WTC11 (cell line): Measurements from ENCODE around the gene PCIF1. TPM values are rescaled to one million over a fixed set of nuclear protein-coding genes. Genes with fewer than 3 reads are reported as not detected.
A peak's percentile ranks its signal among the peaks of the same experiment; 100 is the strongest.

Source experiments
- ATAC-seq: fragments of 200-7000 bp; cut with Tn5 transposase; 2 replicates; pipeline ENCODE4 v1.10.0; 2021; ENCODE audit warnings: mild to moderate bottlenecking, moderate library complexity
- CTCF ChIA-PET: fragments of 300-600 bp; sonication (Branson Sonifier 250); formaldehyde crosslinking; loops from one replicate; lab custom pipeline; 2021; ENCODE audit warnings: antibody characterized with exemption; lab: Charles Lee
- POLR2A ChIA-PET: fragments of 350-600 bp; sonication (Branson Sonifier 250); formaldehyde crosslinking; loops from one replicate; lab custom pipeline; 2021; ENCODE audit warnings: antibody characterized with exemption; lab: Charles Lee
- DNase-seq: peaks from one replicate; pipeline ENCODE4 v3.0.0; 2021; ENCODE audit warnings: low spot score
- H3K27ac Mint-ChIP-seq: 2 replicates; pipeline ENCODE4 v1.8.0; 2021; ENCODE audit warnings: mixed read lengths
- H3K27me3 Mint-ChIP-seq: 2 replicates; pipeline ENCODE4 v1.8.0; 2021; ENCODE audit warnings: low read depth, mild to moderate bottlenecking, moderate library complexity, mixed read lengths
- H3K36me3 Mint-ChIP-seq: 2 replicates; pipeline ENCODE4 v1.8.0; 2021; ENCODE audit warnings: mixed read lengths
- H3K4me1 Mint-ChIP-seq: 2 replicates; pipeline ENCODE4 v1.8.0; 2022; ENCODE audit warnings: mixed read lengths
- H3K4me3 Mint-ChIP-seq: 2 replicates; pipeline ENCODE4 v1.8.0; 2021; ENCODE audit warnings: mild to moderate bottlenecking, moderate library complexity, mixed read lengths
- H3K9me3 Mint-ChIP-seq: 2 replicates; pipeline ENCODE4 v1.8.0; 2021; ENCODE audit warnings: mixed read lengths
- ATF1 ChIP-seq: sonication (generic); formaldehyde crosslinking; IDR thresholded peaks from 2 replicates; pipeline ENCODE4 v1.8.1; 2023; ENCODE audit warnings: mild to moderate bottlenecking, moderate library complexity, missing genetic modification reagents
- ATF3 ChIP-seq: sonication (generic); formaldehyde crosslinking; conservative IDR thresholded peaks from 2 replicates; pipeline ENCODE4 v1.8.1; 2022; ENCODE audit warnings: mild to moderate bottlenecking, missing genetic modification reagents
- CDX4 ChIP-seq: fragments of 250-450 bp; sonication (Bioruptor Pico); IDR thresholded peaks from 2 replicates; pipeline ENCODE4 v1.9.0; 2021; ENCODE audit warnings: moderate library complexity, mild to moderate bottlenecking, inconsistent platforms, borderline replicate concordance
- CREB1 ChIP-seq: sonication (generic); formaldehyde crosslinking; IDR thresholded peaks from 2 replicates; pipeline ENCODE4 v1.8.0; 2023; ENCODE audit warnings: mild to moderate bottlenecking, missing genetic modification reagents
- ETV6 ChIP-seq: sonication (generic); formaldehyde crosslinking; IDR thresholded peaks from 2 replicates; pipeline ENCODE4 v1.8.1; 2022; ENCODE audit warnings: mild to moderate bottlenecking, missing genetic modification reagents
- FOXJ3 ChIP-seq: sonication (generic); formaldehyde crosslinking; IDR thresholded peaks from 2 replicates; pipeline ENCODE4 v1.9.0; 2021; ENCODE audit warnings: missing genetic modification reagents, mild to moderate bottlenecking, borderline replicate concordance
- GABPB1 ChIP-seq: sonication (generic); formaldehyde crosslinking; IDR thresholded peaks from 2 replicates; pipeline ENCODE4 v1.8.1; 2023; ENCODE audit warnings: mild to moderate bottlenecking, missing genetic modification reagents
- GTF2I ChIP-seq: fragments of 250-450 bp; sonication (Bioruptor Pico); conservative IDR thresholded peaks from 2 replicates; pipeline ENCODE4 v1.4.0; 2021; ENCODE audit warnings: mild to moderate bottlenecking
- HMGXB4 ChIP-seq: sonication (generic); formaldehyde crosslinking; IDR thresholded peaks from 2 replicates; pipeline ENCODE4 v1.8.1; 2023; ENCODE audit warnings: mild to moderate bottlenecking, moderate library complexity, missing genetic modification reagents
- MAX ChIP-seq: sonication (generic); formaldehyde crosslinking; IDR thresholded peaks from 2 replicates; pipeline ENCODE4 v1.8.0; 2022; ENCODE audit warnings: mild to moderate bottlenecking, missing genetic modification reagents
- MYBL2 ChIP-seq: sonication (generic); formaldehyde crosslinking; IDR thresholded peaks from 2 replicates; pipeline ENCODE4 v1.8.1; 2023; ENCODE audit warnings: mild to moderate bottlenecking, moderate library complexity, missing genetic modification reagents
- NFYB ChIP-seq: sonication (generic); formaldehyde crosslinking; conservative IDR thresholded peaks from 2 replicates; pipeline ENCODE4 v1.8.0; 2022; ENCODE audit warnings: low read depth, missing genetic modification reagents
- NR2C2 ChIP-seq: sonication (generic); formaldehyde crosslinking; IDR thresholded peaks from 2 replicates; pipeline ENCODE4 v1.8.0; 2022; ENCODE audit warnings: mild to moderate bottlenecking, missing genetic modification reagents
- RELA ChIP-seq: sonication (generic); formaldehyde crosslinking; IDR thresholded peaks from 2 replicates; pipeline ENCODE4 v1.8.1; 2022; ENCODE audit warnings: missing genetic modification reagents, mild to moderate bottlenecking, borderline replicate concordance
- SP1 ChIP-seq: sonication (generic); formaldehyde crosslinking; conservative IDR thresholded peaks from 2 replicates; pipeline ENCODE4 v1.8.1; 2022; ENCODE audit warnings: missing genetic modification reagents
- TCF7 ChIP-seq: sonication (generic); formaldehyde crosslinking; IDR thresholded peaks from 2 replicates; pipeline ENCODE4 v1.8.0; 2022; ENCODE audit warnings: mild to moderate bottlenecking, low read depth, missing genetic modification reagents, moderate library complexity
- ZNF121 ChIP-seq: sonication (generic); formaldehyde crosslinking; IDR thresholded peaks from 2 replicates; pipeline ENCODE4 v1.8.0; 2023; ENCODE audit warnings: missing genetic modification reagents
- ZNF138 ChIP-seq: sonication (generic); formaldehyde crosslinking; conservative IDR thresholded peaks from 2 replicates; pipeline ENCODE4 v1.8.1; 2022; ENCODE audit warnings: mild to moderate bottlenecking, moderate library complexity, missing genetic modification reagents
- ZNF232 ChIP-seq: sonication (generic); formaldehyde crosslinking; IDR thresholded peaks from 2 replicates; pipeline ENCODE4 v1.8.0; 2022; ENCODE audit warnings: mild to moderate bottlenecking, missing genetic modification reagents
- ZNF263 ChIP-seq: sonication (generic); formaldehyde crosslinking; IDR thresholded peaks from 2 replicates; pipeline ENCODE4 v1.8.1; 2022; ENCODE audit warnings: low read depth, mild to moderate bottlenecking, moderate library complexity, missing genetic modification reagents
- total RNA-seq: library from RNA; stranded (reverse); gene quantifications from 3 replicates; pipeline ENCODE4 v1.2.3, GENCODE V29; 2021
- TF ChIP-seq, protein P1 (sequence below): sonication (generic); formaldehyde crosslinking; IDR thresholded peaks from 2 replicates; pipeline ENCODE4 v1.8.1; 2023; ENCODE audit warnings: mild to moderate bottlenecking, missing genetic modification reagents, moderate library complexity
- TF ChIP-seq, protein P2 (sequence below): sonication (generic); formaldehyde crosslinking; IDR thresholded peaks from 2 replicates; pipeline ENCODE4 v1.8.1; 2023; ENCODE audit warnings: mild to moderate bottlenecking, missing genetic modification reagents
- TF ChIP-seq, protein P3 (sequence below): sonication (generic); formaldehyde crosslinking; IDR thresholded peaks from 2 replicates; pipeline ENCODE4 v1.8.0; 2022; ENCODE audit warnings: mild to moderate bottlenecking, missing genetic modification reagents

PCIF1 gene
- total RNA-seq, 1 experiment from 2014 or later: 42.2 TPM

DNA sequence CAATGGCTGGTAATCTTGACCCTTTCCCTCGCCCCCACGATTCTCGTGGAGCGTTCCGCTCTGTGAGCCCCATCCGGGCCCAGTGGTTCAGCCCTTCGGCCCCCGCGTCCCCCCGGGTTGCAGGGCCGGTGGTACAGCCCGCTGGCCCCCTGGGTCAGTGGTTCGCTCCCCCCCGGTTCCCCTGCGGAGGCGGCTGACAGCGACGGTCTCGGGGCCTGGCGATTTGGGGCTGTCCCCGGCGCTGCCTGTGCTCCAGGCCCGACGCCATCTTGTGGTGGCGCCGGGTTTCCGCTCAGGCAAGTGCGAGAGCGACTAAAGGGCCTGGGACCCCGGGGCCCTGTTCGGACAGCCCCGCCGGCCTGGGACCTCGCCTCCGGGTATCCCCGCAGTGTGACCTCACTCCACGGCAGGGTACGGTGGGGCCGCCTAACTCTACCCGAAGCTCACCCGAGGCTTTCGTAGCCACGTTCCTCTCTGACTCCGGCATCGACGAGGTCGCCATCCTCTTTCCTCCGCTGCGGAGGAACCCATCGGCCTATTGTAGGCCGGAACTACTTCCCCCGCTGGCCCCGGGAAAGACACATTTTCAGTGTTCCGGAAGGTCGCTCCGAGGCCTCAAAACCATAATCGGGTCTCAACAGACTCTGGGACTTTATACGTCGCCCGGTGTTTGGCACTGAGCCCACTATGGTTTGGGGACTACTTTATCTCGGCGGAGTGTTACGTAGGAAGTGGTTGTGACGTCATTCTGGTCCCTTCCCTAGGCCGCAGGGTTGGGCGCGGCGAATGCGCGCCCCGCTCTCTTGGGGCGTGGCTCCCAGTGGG lies 37.4 kb downstream of the PCIF1 start, which contains the start of gene ZNF335 (continued):
- TF ChIP-seq, protein P1, sequence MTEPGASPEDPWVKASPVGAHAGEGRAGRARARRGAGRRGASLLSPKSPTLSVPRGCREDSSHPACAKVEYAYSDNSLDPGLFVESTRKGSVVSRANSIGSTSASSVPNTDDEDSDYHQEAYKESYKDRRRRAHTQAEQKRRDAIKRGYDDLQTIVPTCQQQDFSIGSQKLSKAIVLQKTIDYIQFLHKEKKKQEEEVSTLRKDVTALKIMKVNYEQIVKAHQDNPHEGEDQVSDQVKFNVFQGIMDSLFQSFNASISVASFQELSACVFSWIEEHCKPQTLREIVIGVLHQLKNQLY: no peak
- peak; percentile 66 for TF ChIP-seq CREB1 (CRISPR knock-in tag)
- peak; percentile 56; the same call in 1 of the 2 replicates for TF ChIP-seq GABPB1 (CRISPR knock-in tag)
- 0 out of 2 replicates have a peak, but pooled peaks have one; percentile 18 for TF ChIP-seq NR2C2 (CRISPR knock-in tag)
- peak; percentile 48; the same call in 1 of the 2 replicates for TF ChIP-seq MYBL2 (CRISPR knock-in tag)
- TF ChIP-seq, all 79 proteins: peak for 18

DNA sequence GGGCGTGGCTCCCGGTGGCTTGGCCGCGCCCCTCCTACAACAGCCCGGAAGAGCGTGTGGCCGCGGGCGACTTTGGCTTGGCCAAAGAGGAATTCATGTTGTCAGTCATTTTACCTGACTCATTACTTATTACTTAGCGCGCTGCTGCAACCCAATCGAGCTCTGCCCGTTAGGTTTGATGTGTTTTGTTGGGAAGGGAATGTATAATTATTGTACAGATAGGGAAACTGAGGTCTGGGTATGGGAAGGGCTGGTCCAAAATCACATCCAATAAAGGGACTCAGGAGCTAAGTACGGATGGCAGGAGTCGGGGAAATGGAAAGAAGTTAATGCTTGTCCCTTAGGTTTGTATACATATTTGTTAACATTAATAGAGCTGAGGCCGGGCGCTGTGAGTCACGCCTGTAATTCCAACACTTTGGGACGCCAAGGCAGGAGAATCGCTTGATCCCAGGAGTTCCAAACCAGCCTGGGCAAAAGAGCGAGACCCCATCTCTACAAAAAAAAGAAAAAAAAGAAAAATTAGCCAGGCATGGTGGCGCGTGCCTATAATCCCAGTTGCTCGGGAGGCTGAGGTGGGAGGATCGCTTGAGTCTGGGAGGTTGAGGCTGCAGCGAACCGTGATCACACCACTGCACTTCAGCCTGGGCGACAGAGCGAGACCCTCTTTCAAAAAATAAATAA lies 38.2 kb downstream of the PCIF1 start:
- 0 out of 2 replicates have a peak, but pooled peaks have one; percentile 16 for TF ChIP-seq GTF2I (CRISPR knock-in tag)
- TF ChIP-seq ETV6 (CRISPR knock-in tag): 0 out of 2 replicates have a peak, but pooled peaks have one; percentile 1
- TF ChIP-seq MAX: no peak
- peak; percentile 33; the same call in 1 of the 2 replicates for TF ChIP-seq ZNF121 (CRISPR knock-in tag)
- TF ChIP-seq SP1: no peak
- ATAC-seq (no peak), DNase-seq (no peak)
- H3K4me1 Mint-ChIP-seq: peaks cover 14% of the 10 kb centered on the region
- POLR2A ChIA-PET: interaction anchor here (0.6 kb wide), 3 partner anchors 25 to 148 kb away, joined by 3 read pairs; no protein-coding TSS in a partner anchor
- H3K9me3 Mint-ChIP-seq: no peaks in the 10 kb centered on the region
- CTCF ChIA-PET: interaction anchor here (1.0 to 3.4 kb wide), 2 partner anchors 39 to 41 kb away, joined by 6 to 16 read pairs; no protein-coding TSS in a partner anchor
- H3K36me3 Mint-ChIP-seq: peaks cover 1% of the 10 kb centered on the region; the same call in 1 of the 2 replicates
- no peaks in the 10 kb centered on the region; the same call in 1 of the 2 replicates for H3K27me3 Mint-ChIP-seq
- peak overlapping the region; percentile 98 for H3K27ac Mint-ChIP-seq
- peak overlapping the region; percentile 84 for H3K4me3 Mint-ChIP-seq

DNA sequence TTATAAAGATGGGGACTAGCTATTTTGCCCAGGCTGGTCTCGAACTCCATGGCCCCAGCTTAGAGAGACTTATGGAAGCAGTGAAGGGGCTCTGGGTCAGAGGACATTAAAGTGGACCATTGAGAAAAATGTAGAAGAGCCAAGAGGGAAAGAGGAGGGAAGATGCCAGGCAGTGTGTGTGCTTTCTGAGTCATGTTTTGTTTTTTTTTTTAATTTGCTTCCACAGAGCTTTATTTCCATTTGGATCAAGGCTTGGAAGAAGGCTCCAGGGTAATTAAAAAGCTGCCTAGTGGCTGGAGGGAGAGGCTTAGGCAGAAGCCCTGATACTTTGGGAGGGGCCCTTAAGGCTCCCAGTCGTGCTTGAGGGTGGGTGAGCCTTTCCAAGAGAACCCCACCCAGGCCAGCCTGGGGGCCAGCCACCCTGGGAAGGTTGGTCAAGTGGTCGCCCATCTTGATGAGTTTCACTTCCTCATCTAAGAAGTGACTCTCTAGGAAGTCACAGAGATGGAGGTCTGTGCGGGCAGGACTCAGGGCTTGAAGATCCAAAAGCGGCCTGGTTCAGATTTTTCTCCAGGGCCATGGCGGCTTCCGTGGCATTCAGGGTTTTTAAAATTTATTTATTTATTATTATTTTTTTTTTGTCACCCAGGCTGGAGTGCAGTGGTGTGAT lies 40.5 kb downstream of the PCIF1 start:
- POLR2A ChIA-PET: interaction anchor here (0.6 kb wide), 1 partner anchor 205 kb away, joined by 3 read pairs; no protein-coding TSS in a partner anchor
- H3K27ac Mint-ChIP-seq: no peak overlapping the region
- no peak overlapping the region for H3K4me3 Mint-ChIP-seq
- DNase-seq (no peak), ATAC-seq (no peak)
- no peaks in the 10 kb centered on the region; the same call in 1 of the 2 replicates for H3K27me3 Mint-ChIP-seq
- no peaks in the 10 kb centered on the region for H3K9me3 Mint-ChIP-seq
- CTCF ChIA-PET: interaction anchor here (1.4 to 3.5 kb wide), 4 partner anchors 12 to 151 kb away, joined by 4 to 16 read pairs (median 11); no protein-coding TSS in a partner anchor
- peaks cover 11% of the 10 kb centered on the region for H3K4me1 Mint-ChIP-seq
- no peaks in the 10 kb centered on the region for H3K36me3 Mint-ChIP-seq
- TF ChIP-seq RELA: no peak
- no peak for TF ChIP-seq TCF7
- TF ChIP-seq, protein P2, sequence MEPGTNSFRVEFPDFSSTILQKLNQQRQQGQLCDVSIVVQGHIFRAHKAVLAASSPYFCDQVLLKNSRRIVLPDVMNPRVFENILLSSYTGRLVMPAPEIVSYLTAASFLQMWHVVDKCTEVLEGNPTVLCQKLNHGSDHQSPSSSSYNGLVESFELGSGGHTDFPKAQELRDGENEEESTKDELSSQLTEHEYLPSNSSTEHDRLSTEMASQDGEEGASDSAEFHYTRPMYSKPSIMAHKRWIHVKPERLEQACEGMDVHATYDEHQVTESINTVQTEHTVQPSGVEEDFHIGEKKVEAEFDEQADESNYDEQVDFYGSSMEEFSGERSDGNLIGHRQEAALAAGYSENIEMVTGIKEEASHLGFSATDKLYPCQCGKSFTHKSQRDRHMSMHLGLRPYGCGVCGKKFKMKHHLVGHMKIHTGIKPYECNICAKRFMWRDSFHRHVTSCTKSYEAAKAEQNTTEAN (CRISPR knock-in tag): no peak
- TF ChIP-seq NFYB (CRISPR knock-in tag): no peak
- no peak for TF ChIP-seq ATF1 (CRISPR knock-in tag)
- TF ChIP-seq FOXJ3: no peak
- TF ChIP-seq ZNF232: no peak
- no peak for TF ChIP-seq HMGXB4
- no peak for TF ChIP-seq CDX4 (CRISPR knock-in tag)
- TF ChIP-seq ZNF138 (CRISPR knock-in tag): no peak
- no peak for TF ChIP-seq ATF3 (CRISPR knock-in tag)
- TF ChIP-seq ETV6 (CRISPR knock-in tag): no peak
- no peak for TF ChIP-seq ZNF263 (CRISPR knock-in tag)
- TF ChIP-seq, protein P3, sequence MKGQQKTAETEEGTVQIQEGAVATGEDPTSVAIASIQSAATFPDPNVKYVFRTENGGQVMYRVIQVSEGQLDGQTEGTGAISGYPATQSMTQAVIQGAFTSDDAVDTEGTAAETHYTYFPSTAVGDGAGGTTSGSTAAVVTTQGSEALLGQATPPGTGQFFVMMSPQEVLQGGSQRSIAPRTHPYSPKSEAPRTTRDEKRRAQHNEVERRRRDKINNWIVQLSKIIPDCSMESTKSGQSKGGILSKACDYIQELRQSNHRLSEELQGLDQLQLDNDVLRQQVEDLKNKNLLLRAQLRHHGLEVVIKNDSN: no peak
